GM23338 (cell line): Measurements from ENCODE around the gene GNG12. TPM values are rescaled to one million over a fixed set of nuclear protein-coding genes. Genes with fewer than 3 reads are reported as not detected.

Experiments
- ATAC-seq: fragments of 200-7000 bp; cut with Tn5 transposase; 3 replicates; pipeline ENCODE4 v1.9.1; 2020
- DNase-seq: peaks from one replicate; pipeline ENCODE4 v3.0.0-alpha.2; 2015; ENCODE audit warnings: low spot score
- H2AFZ ChIP-seq: fragments of 200-600 bp; sonication (generic); 2 replicates; pipeline ENCODE4 v1.8.0; 2016; ENCODE audit warnings: antibody characterized with exemption, mild to moderate bottlenecking, moderate library complexity
- H3F3A ChIP-seq: fragments of 200-600 bp; sonication (generic); replicated peaks from 2 replicates; pipeline ENCODE4 v1.8.0; 2017; ENCODE audit warnings: antibody characterized with exemption, mixed run types, low read depth
- H3K27ac ChIP-seq: fragments of 200-600 bp; sonication (generic); 2 replicates; pipeline ENCODE4 v1.6.1; 2016; ENCODE audit warnings: low read depth
- H3K27me3 ChIP-seq: fragments of 200-600 bp; sonication (generic); 2 replicates; pipeline ENCODE4 v1.8.0; 2016; ENCODE audit warnings: mild to moderate bottlenecking, mixed run types, moderate library complexity; ENCODE audit not compliant: insufficient read depth
- H3K36me3 ChIP-seq: fragments of 200-600 bp; sonication (generic); 2 replicates; pipeline ENCODE4 v1.8.0; 2016; ENCODE audit warnings: mild to moderate bottlenecking; ENCODE audit not compliant: insufficient read depth
- H3K4me1 ChIP-seq: fragments of 200-600 bp; sonication (generic); 2 replicates; pipeline ENCODE4 v1.8.0; 2016; ENCODE audit warnings: mild to moderate bottlenecking, moderate library complexity; ENCODE audit not compliant: insufficient read depth
- H3K4me2 ChIP-seq: fragments of 200-600 bp; sonication (generic); 2 replicates; pipeline ENCODE4 v1.7.1; 2017; ENCODE audit warnings: mixed run types
- H3K4me3 ChIP-seq: fragments of 200-600 bp; sonication (generic); 2 replicates; pipeline ENCODE4 v1.6.1; 2016; ENCODE audit warnings: mixed run types
- H3K79me2 ChIP-seq: fragments of 200-600 bp; sonication (generic); replicated peaks from 2 replicates; pipeline ENCODE4 v1.8.0; 2017; ENCODE audit warnings: mild to moderate bottlenecking; ENCODE audit not compliant: insufficient read depth
- H3K9me2 ChIP-seq: fragments of 200-600 bp; sonication (generic); 2 replicates; pipeline ENCODE4 v1.8.0; 2017; ENCODE audit not compliant: insufficient read depth
- H4K20me1 ChIP-seq: fragments of 200-600 bp; sonication (generic); replicated peaks from 2 replicates; pipeline ENCODE4 v1.8.0; 2017; ENCODE audit warnings: mild to moderate bottlenecking; ENCODE audit not compliant: insufficient read depth
- H3K27ac Mint-ChIP-seq: 2 replicates; pipeline ENCODE4 v1.8.0; 2020; ENCODE audit warnings: inconsistent platforms, mild to moderate bottlenecking, moderate library complexity, mixed read lengths
- H3K27me3 Mint-ChIP-seq: 3 replicates; pipeline ENCODE4 v1.8.0; 2022; ENCODE audit warnings: low read depth, mild to moderate bottlenecking, moderate library complexity, mixed read lengths, inconsistent platforms; ENCODE audit not compliant: insufficient read depth, poor library complexity
- H3K36me3 Mint-ChIP-seq: 3 replicates; pipeline ENCODE4 v1.8.0; 2021; ENCODE audit warnings: low read depth, mild to moderate bottlenecking, inconsistent platforms, moderate library complexity, mixed read lengths
- H3K4me1 Mint-ChIP-seq: 3 replicates; pipeline ENCODE4 v1.8.0; 2020; ENCODE audit warnings: mild to moderate bottlenecking, inconsistent platforms, mixed read lengths
- H3K4me3 Mint-ChIP-seq: 3 replicates; pipeline ENCODE4 v1.8.0; 2021; ENCODE audit warnings: moderate library complexity, mild to moderate bottlenecking, inconsistent platforms, mixed read lengths
- H3K9me3 Mint-ChIP-seq: 3 replicates; pipeline ENCODE4 v1.8.0; 2020; ENCODE audit warnings: moderate library complexity, mild to moderate bottlenecking, inconsistent platforms, mixed read lengths
- CREB1 ChIP-seq: fragments of 250-450 bp; sonication (Bioruptor Pico); IDR thresholded peaks from 2 replicates; pipeline ENCODE4 v1.5.0; 2020; ENCODE audit warnings: low read depth, mild to moderate bottlenecking, moderate library complexity
- JUNB ChIP-seq: IDR thresholded peaks from one replicate; pipeline ENCODE4 v1.6.1; 2016; ENCODE audit warnings: antibody characterized with exemption; ENCODE audit not compliant: unreplicated experiment
- NANOG ChIP-seq: IDR thresholded peaks from 2 replicates; pipeline ENCODE4 v1.6.1; 2016; ENCODE audit warnings: antibody characterized with exemption, borderline replicate concordance
- STAT1 ChIP-seq: IDR thresholded peaks from one replicate; pipeline ENCODE4 v1.6.1; 2016; ENCODE audit warnings: antibody characterized with exemption; ENCODE audit not compliant: unreplicated experiment
- ZNF114 ChIP-seq: fragments of 250-450 bp; sonication (Bioruptor Pico); IDR thresholded peaks from 2 replicates; pipeline ENCODE4 v1.5.0; 2020; ENCODE audit warnings: mild to moderate bottlenecking, moderate library complexity
- ZNF331 ChIP-seq: fragments of 250-450 bp; sonication (Bioruptor Pico); IDR thresholded peaks from 2 replicates; pipeline ENCODE4 v1.5.0; 2020; ENCODE audit warnings: low read depth, mild to moderate bottlenecking, moderate library complexity
- polyA plus RNA-seq: library from polyadenylated mRNA; unstranded; fragments of >200 nt; fragmentation: Nextera tagmentation; extraction: Ambion mirVana; gene quantifications from 2 replicates; pipeline ENCODE4 v1.2.1, GENCODE V29; 2016
- total RNA-seq: library from RNA; depleted of rRNA; stranded (reverse); fragments of >200 nt; shearing (Covaris generic); gene quantifications from 2 replicates; pipeline ENCODE4 v1.2.3, GENCODE V29; 2014
- TF ChIP-seq, protein P1 (sequence below): IDR thresholded peaks from one replicate; pipeline ENCODE4 v1.6.1; 2018; ENCODE audit warnings: antibody characterized with exemption; ENCODE audit not compliant: unreplicated experiment
- TF ChIP-seq, protein P2 (sequence below): fragments of 250-450 bp; sonication (Bioruptor Pico); IDR thresholded peaks from 2 replicates; pipeline ENCODE4 v1.5.0; 2020; ENCODE audit warnings: mild to moderate bottlenecking, moderate library complexity
- TF ChIP-seq, protein P3 (sequence below), 2 experiments: fragments of 200-600 bp in 1 of 2; sonication (generic) in 1 of 2; conservative IDR thresholded peaks; 2 replicates each; pipeline versions ENCODE4 v1.5.1 to v1.6.1; 2016 to 2017; ENCODE audit warnings: antibody characterized with exemption in 2 of 2, low read depth in 2 of 2, mild to moderate bottlenecking in 2 of 2, moderate library complexity in 1 of 2

GNG12 gene
- total and polyA plus RNA-seq, 2 experiments from 2014 or later = 13.4 to 33.0 TPM

DNA sequence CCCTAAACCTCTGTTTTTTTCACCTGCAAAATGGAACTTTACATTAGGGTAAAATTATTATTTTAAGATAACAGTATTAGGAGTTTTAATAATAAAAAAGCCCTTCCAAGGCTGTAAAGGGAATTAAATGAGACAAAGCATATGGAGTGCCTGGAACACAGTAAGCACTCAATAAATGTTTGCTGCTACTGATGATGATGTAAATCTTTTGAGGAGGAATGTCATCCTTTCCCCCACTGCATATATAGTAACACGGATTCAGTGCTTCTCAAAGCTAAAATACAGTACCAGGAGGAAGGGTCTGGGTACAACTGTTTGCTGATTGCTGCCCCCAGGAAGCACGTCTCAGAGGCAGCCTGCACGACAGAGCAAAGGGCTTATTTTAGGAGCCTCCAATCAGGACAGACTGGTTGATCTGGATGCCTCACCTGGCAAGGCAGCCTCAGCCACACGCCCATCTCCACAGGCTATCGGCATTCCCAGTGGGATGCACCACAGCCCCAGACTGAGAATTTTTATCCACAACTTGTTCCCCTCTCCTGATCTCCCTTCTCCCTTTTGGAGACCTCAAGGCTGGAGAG is 83.9 kb downstream of the GNG12 start:
- ATAC-seq = peak; percentile 90
- Histone ChIP-seq H2AFZ (no peak overlapping the region), H3K4me3 (peak overlapping the region; percentile 18; the same call in 1 of the 2 replicates), H3K79me2 (no peaks in the 10 kb centered on the region), H3K4me2 (peak overlapping the region; percentile 50), H3K9me2 (no peaks in the 10 kb centered on the region), H3K27me3 (peaks cover 13% of the 10 kb centered on the region; the same call in 1 of the 2 replicates), H4K20me1 (no peaks in the 10 kb centered on the region), H3F3A (no peaks in the 10 kb centered on the region), H3K4me1 (peaks cover 62% of the 10 kb centered on the region), H3K27ac (peak overlapping the region; percentile 84), H3K36me3 (no peaks in the 10 kb centered on the region)
- Mint-ChIP-seq H3K4me1 (peaks cover 91% of the 10 kb centered on the region), H3K4me3 (peak overlapping the region; percentile 58), H3K27me3 (peaks cover 9% of the 10 kb centered on the region), H3K9me3 (no peaks in the 10 kb centered on the region), H3K27ac (peak overlapping the region; percentile 98), H3K36me3 (no peaks in the 10 kb centered on the region)
- DNase-seq = peak; percentile 80
- 0 out of 2 replicates have a peak, but pooled peaks have one; percentile 55 for TF ChIP-seq CREB1 (CRISPR knock-in tag)
- TF ChIP-seq STAT1 = no peak
- no peak for TF ChIP-seq ZNF331 (CRISPR knock-in tag)

DNA sequence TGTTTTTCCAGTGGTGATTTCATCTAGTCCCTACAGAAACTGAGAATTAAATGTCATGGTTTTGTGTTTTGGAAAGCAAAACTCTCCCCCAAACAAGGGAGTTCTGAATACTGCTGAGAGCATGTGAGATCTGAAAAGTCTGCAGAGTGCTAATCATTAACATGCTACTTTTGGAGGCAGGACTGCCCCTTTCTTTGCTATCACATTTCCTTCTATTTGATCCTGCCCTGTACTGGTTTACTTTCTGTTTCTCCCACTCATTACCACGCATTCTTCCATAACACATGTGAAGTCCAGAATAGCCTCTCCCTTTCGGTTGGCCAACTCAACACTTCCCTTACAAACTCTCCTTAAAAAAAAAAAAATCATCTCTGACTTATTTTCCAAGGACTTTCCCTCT is 84.6 kb downstream of the GNG12 start:
- peaks cover 91% of the 10 kb centered on the region for H3K4me1 Mint-ChIP-seq
- peaks cover 68% of the 10 kb centered on the region for H3K4me1 ChIP-seq
- no peaks in the 10 kb centered on the region for H4K20me1 ChIP-seq
- H3F3A ChIP-seq = no peaks in the 10 kb centered on the region
- H3K4me3 ChIP-seq = peak overlapping the region; percentile 4; the same call in 1 of the 2 replicates
- no peaks in the 10 kb centered on the region for H3K9me2 ChIP-seq
- H3K27me3 ChIP-seq = peaks cover 13% of the 10 kb centered on the region; the same call in 1 of the 2 replicates
- no peaks in the 10 kb centered on the region for H3K9me3 Mint-ChIP-seq
- DNase-seq (no peak), ATAC-seq (no peak)
- peaks cover 9% of the 10 kb centered on the region for H3K27me3 Mint-ChIP-seq
- H3K36me3 ChIP-seq = no peaks in the 10 kb centered on the region
- no peaks in the 10 kb centered on the region for H3K79me2 ChIP-seq
- H3K4me2 ChIP-seq = peak overlapping the region; percentile 50
- peak overlapping the region; percentile 25; the same call in 2 of the 3 replicates for H3K4me3 Mint-ChIP-seq
- H3K27ac Mint-ChIP-seq = peak overlapping the region; percentile 38; the same call in 1 of the 2 replicates
- no peaks in the 10 kb centered on the region for H3K36me3 Mint-ChIP-seq
- H2AFZ ChIP-seq = no peak overlapping the region
- H3K27ac ChIP-seq = no peak overlapping the region
- no peak for TF ChIP-seq NANOG
- TF ChIP-seq ZNF114 = no peak
- TF ChIP-seq, protein P1, sequence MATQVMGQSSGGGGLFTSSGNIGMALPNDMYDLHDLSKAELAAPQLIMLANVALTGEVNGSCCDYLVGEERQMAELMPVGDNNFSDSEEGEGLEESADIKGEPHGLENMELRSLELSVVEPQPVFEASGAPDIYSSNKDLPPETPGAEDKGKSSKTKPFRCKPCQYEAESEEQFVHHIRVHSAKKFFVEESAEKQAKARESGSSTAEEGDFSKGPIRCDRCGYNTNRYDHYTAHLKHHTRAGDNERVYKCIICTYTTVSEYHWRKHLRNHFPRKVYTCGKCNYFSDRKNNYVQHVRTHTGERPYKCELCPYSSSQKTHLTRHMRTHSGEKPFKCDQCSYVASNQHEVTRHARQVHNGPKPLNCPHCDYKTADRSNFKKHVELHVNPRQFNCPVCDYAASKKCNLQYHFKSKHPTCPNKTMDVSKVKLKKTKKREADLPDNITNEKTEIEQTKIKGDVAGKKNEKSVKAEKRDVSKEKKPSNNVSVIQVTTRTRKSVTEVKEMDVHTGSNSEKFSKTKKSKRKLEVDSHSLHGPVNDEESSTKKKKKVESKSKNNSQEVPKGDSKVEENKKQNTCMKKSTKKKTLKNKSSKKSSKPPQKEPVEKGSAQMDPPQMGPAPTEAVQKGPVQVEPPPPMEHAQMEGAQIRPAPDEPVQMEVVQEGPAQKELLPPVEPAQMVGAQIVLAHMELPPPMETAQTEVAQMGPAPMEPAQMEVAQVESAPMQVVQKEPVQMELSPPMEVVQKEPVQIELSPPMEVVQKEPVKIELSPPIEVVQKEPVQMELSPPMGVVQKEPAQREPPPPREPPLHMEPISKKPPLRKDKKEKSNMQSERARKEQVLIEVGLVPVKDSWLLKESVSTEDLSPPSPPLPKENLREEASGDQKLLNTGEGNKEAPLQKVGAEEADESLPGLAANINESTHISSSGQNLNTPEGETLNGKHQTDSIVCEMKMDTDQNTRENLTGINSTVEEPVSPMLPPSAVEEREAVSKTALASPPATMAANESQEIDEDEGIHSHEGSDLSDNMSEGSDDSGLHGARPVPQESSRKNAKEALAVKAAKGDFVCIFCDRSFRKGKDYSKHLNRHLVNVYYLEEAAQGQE = no peak
- TF ChIP-seq CREB1 (CRISPR knock-in tag) = no peak
- TF ChIP-seq STAT1 = no peak
- TF ChIP-seq ZNF331 (CRISPR knock-in tag) = no peak
- no peak for TF ChIP-seq JUNB
- TF ChIP-seq, protein P2, sequence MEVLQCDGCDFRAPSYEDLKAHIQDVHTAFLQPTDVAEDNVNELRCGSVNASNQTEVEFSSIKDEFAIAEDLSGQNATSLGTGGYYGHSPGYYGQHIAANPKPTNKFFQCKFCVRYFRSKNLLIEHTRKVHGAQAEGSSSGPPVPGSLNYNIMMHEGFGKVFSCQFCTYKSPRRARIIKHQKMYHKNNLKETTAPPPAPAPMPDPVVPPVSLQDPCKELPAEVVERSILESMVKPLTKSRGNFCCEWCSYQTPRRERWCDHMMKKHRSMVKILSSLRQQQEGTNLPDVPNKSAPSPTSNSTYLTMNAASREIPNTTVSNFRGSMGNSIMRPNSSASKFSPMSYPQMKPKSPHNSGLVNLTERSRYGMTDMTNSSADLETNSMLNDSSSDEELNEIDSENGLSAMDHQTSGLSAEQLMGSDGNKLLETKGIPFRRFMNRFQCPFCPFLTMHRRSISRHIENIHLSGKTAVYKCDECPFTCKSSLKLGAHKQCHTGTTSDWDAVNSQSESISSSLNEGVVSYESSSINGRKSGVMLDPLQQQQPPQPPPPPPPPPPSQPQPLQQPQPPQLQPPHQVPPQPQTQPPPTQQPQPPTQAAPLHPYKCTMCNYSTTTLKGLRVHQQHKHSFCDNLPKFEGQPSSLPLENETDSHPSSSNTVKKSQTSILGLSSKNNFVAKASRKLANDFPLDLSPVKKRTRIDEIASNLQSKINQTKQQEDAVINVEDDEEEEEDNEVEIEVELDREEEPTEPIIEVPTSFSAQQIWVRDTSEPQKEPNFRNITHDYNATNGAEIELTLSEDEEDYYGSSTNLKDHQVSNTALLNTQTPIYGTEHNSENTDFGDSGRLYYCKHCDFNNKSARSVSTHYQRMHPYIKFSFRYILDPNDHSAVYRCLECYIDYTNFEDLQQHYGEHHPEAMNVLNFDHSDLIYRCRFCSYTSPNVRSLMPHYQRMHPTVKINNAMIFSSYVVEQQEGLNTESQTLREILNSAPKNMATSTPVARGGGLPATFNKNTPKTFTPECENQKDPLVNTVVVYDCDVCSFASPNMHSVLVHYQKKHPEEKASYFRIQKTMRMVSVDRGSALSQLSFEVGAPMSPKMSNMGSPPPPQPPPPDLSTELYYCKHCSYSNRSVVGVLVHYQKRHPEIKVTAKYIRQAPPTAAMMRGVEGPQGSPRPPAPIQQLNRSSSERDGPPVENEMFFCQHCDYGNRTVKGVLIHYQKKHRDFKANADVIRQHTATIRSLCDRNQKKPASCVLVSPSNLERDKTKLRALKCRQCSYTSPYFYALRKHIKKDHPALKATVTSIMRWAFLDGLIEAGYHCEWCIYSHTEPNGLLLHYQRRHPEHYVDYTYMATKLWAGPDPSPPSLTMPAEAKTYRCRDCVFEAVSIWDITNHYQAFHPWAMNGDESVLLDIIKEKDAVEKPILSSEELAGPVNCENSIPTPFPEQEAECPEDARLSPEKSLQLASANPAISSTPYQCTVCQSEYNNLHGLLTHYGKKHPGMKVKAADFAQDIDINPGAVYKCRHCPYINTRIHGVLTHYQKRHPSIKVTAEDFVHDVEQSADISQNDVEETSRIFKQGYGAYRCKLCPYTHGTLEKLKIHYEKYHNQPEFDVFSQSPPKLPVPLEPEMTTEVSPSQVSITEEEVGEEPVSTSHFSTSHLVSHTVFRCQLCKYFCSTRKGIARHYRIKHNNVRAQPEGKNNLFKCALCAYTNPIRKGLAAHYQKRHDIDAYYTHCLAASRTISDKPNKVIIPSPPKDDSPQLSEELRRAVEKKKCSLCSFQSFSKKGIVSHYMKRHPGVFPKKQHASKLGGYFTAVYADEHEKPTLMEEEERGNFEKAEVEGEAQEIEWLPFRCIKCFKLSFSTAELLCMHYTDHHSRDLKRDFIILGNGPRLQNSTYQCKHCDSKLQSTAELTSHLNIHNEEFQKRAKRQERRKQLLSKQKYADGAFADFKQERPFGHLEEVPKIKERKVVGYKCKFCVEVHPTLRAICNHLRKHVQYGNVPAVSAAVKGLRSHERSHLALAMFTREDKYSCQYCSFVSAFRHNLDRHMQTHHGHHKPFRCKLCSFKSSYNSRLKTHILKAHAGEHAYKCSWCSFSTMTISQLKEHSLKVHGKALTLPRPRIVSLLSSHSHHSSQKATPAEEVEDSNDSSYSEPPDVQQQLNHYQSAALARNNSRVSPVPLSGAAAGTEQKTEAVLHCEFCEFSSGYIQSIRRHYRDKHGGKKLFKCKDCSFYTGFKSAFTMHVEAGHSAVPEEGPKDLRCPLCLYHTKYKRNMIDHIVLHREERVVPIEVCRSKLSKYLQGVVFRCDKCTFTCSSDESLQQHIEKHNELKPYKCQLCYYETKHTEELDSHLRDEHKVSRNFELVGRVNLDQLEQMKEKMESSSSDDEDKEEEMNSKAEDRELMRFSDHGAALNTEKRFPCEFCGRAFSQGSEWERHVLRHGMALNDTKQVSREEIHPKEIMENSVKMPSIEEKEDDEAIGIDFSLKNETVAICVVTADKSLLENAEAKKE (CRISPR knock-in tag) = no peak
- TF ChIP-seq, protein P3, sequence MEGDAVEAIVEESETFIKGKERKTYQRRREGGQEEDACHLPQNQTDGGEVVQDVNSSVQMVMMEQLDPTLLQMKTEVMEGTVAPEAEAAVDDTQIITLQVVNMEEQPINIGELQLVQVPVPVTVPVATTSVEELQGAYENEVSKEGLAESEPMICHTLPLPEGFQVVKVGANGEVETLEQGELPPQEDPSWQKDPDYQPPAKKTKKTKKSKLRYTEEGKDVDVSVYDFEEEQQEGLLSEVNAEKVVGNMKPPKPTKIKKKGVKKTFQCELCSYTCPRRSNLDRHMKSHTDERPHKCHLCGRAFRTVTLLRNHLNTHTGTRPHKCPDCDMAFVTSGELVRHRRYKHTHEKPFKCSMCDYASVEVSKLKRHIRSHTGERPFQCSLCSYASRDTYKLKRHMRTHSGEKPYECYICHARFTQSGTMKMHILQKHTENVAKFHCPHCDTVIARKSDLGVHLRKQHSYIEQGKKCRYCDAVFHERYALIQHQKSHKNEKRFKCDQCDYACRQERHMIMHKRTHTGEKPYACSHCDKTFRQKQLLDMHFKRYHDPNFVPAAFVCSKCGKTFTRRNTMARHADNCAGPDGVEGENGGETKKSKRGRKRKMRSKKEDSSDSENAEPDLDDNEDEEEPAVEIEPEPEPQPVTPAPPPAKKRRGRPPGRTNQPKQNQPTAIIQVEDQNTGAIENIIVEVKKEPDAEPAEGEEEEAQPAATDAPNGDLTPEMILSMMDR (conservative IDR thresholded peaks at IDR 0.05; ENCODE audit: low read depth in 2 of 2) = no peak
